HUDEP-2 (cell line): Measurements from ENCODE around the gene NCR3LG1.

Experiments
- DNase-seq, 76 experiments: peaks; one replicate each; lab custom pipeline; 2025; ENCODE audit not compliant: unreplicated experiment in 76 of 76; lab: John Stamatoyannopoulos, UW

Gene NCR3LG1

GRCh38 chr11:17351510-17352176 lies at the start of gene NCR3LG1:
NCR3LG1 (plus strand) TSS chr11:17351800; CDS start chr11:17351970, 170 bp downstream.
- DNase-seq: peak in 62 of 76 experiments; percentile 9 to 74 (median 40)

DNA sequence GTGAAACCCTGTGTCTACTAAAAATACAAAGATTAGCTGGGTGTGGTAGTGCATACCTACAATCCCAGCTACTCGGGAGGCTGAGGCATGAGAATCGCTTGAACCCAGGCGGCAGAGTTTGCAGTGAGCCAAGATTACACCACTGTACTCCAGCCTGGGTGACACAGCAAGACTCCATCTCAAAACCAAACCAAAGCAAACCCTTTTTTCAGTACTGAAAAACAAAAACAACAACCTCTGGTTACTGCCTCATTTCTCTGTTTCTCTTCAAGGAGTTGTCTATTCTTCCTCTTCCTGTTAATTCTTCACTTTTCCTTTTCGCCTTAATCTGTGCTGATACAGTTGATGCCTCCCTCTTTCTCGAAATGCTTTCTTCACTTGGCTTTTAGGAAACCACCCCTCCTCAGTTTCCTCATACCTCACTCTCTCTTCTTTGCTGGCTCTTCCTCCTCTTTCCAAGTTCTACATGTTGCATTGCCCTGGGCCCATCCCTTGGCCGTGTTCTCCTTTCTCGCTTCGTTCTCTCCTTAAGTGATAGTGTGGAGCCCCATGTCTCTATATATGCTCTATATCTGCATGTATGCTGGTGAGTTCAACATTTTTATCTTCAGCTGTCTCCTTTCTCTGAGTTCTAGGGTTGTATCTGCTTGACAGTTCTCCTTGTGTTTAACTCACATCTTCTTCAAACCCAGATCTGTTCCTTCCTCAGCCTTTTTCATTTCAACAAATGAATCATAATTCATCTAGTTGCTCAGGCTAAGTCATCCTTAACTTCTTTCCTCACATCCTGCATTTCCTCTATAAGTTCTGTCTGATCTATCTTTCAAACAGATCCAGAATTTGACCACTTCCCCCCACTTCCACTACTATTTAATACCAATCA lies 38.0 kb upstream of the NCR3LG1 start:
- DNase-seq: no peak

- no peak for DNase-seq
These were observed 37.4 kb upstream of the NCR3LG1 start for GRCh38 chr11:17314232-17314547.

DNA sequence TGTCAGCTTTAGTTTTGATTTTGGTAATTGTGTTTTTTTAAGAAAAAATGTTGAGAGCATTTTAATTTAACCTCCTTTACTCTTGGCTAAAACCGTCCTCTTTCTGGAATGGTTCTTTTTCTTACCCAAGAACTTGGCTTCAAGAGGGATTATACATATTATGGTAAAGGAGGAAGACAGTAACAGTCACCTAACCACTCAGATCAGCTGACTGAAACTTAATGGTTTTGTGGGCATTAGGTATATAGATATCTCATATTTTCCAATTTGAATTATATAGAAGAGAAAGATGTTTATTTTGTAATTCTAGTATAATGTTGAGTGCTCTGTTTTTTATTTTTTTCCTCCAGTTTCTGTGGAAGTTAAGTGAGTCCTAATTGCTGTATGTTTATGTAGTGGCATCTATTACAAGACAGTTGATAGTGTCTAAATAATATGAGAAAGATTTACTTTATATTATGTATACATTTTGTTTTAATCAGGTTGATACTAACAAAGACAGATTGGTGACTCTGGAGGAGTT lies 36.6 kb upstream of the NCR3LG1 start:
- DNase-seq: no peak

DNA sequence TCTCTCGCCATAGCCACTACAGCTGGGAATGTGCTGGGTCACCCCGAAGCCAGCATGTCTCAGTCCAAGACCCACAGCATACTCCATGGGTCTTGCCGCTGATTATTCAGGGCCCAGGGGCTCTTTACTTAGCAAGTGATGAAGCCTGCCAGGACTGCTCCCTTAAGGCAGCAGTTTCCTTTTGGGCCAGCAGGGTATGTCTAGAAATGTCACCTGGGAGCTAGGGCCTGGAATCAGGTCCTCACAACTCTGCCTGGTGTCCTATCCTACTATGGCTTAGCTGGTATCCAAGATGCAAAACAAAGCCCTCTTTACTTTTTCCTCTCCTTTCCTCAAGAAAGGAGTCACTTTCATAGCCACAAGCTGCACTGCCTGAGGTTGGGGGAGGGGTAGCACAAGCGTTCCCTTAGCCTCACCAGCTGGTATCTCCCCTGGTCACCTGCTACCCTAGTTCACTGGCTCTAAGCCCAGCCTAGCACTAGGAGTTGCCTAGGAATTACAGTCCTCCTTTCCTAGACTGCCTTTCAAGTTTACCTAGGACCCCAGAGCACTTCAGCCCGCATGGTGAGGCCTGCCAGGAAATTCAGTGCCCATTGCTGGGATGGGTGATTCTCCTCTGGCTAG lies 22.6 kb upstream of the NCR3LG1 start:
- DNase-seq: peak in 22 of 76 experiments; percentile 1 to 26 (median 4)

- no peak for DNase-seq
These were observed 19.9 kb upstream of the NCR3LG1 start for GRCh38 chr11:17331669-17332068.

- no peak for DNase-seq
These were observed 17.6 kb upstream of the NCR3LG1 start for GRCh38 chr11:17333799-17334586.

- no peak for DNase-seq
These were observed 8.3 kb upstream of the NCR3LG1 start for GRCh38 chr11:17343257-17343656.

GRCh38 chr11:17343907-17344306 lies 7.7 kb upstream of the NCR3LG1 start:
- peak in 25 of 76 experiments; percentile 1 to 69 (median 26) for DNase-seq

DNA sequence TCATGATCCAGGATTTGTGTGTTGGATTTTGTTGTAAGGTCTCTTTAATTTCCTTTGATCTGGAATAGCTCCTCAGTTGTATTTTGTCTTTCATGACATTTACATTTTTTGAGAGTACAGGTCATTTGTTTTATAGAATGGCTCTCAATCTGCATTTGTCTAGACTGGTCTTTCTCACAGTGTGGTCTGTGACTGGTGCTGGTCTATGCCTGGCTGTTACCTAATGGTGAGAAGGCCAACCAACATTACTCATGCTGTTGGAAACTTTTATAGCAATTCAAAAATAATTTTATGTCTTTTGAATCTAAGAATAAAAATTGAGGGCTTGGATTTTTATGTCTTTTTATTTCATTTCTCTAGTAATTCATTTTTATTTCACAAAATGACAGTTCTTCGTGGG lies 3.9 kb upstream of the NCR3LG1 start:
- DNase-seq: no peak

- no peak for DNase-seq
These were observed 987 bp upstream of the NCR3LG1 start for GRCh38 chr11:17350455-17351171.

GRCh38 chr11:17351172-17351509 lies 459 bp upstream of the NCR3LG1 start:
- DNase-seq: peak in 3 of 76 experiments; percentile 27 to 30 (median 28)

DNA sequence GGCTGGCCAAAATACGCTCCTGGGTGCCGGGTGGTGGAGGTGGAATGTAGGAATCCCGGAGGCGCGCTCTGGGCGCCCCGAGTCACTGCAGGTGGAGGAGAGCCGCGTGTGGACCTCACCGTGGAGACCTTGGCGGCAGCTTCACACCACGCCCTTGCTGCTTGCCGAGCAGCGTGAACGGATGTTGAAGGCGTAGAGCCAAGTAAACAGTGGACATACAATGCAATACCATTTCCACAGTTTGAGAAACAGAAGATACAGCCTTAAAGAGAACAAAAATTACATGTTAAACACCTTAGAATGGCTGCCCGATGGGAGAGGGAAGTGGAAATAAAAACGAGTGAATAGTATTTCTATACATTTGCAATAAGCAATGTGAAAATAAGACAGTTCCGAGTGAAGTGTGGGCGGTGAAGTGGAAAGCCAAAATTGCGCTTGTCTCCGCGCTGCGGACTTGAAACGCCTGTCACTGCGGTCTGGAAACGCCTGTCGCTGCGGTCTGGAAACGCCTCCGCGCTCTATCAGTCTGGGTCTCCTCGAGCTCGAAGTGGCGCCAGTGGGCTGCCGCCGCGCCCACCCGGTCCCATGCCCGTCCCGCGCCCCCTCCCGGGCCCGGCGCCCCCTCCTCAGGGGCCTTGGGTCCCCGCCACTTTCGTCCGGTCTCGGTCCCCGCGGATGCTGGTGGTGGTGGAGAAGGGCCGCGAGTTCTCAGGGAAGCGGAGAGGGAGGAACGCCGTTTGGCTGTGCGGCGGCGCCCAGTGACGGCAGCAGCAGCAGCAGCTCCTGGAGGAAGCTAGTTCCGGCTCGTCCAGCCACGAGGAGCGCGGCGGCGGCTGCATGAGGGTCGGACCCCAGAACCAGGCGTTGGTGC lies 1.6 kb downstream of the NCR3LG1 start:
- DNase-seq: peak in 73 of 76 experiments; percentile 12 to 86 (median 65)

DNA sequence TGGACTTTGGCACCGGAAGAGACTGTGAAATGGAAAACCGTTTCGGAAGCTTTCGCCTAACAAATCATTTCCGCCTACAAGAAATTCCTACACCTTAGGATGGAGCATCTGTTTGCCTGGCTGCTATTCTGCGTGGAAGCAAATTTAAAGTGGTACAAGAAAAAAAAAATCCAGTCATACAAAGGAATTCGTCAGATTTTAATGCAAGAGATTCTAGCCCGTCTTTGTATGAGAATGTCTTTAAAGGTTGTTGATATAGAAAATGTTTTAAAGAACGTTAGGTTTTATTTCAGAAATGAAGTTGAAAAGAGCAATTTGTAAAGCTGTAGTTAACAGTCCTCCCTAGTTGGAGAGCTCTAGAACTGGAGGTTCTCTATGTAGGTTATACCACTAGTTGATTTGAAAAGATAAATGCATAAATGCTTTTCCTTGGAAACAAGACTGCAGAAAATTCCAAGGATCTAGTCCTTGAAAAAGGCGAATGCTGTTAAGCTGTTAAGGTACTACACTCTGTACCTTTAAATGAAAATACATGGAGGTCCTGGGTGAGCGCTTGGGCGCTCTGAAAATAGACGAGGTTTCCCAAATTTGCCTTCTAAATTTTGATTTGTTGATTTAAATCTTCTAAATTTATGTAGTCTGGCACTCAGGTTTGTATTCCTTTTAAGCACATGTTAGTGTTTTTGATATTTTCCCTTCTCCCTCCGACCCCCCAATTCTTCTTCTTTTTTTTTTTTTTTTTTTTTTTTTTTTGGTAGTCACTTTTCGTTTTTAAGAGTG lies 2.4 kb downstream of the NCR3LG1 start:
- peak in 2 of 76 experiments; percentile 26 to 54 for DNase-seq

GRCh38 chr11:17354601-17354991 lies 3.0 kb downstream of the NCR3LG1 start:
- peak in 72 of 76 experiments; percentile 4 to 87 (median 62) for DNase-seq

DNA sequence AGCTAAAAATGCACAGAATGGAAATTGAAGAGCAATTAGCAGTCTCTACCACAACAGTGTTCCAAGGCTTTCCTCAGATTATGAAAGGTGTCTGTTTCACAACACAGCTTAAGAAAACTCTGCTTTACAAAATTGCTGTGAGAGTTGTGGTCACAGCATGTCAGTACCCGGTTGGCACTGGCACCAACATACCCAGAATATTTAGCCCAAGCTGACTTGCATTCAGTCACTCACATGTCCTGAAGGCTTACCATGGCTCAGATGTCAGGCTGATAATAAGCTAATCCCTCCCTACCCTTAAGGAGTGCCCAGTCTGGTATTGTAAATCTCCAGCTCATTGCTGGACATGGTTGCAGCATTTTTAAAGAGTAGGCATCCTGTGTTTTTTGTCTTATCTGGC lies 14.9 kb downstream of the NCR3LG1 start:
- DNase-seq: no peak

DNA sequence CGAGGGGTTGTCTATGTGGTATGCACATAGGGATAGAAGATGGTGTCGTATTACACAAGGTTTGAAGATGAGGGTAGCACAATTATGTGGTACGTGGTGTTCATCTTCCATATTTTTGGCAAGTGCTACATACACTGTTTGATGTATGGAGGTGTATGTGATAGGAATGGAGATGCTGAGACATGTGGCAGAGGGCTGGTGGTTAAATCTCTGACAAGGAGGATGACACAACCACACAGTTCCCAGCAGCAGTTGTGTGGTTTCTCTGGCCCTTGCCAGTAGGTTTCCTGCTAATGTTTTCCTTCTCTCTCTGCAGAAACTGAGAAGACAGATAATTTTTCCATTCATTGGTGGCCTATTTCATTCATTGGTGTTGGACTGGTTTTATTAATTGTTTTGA lies 17.0 kb downstream of the NCR3LG1 start:
- no peak for DNase-seq

- no peak for DNase-seq
These were observed 17.5 kb downstream of the NCR3LG1 start for GRCh38 chr11:17369094-17369493.
